SK-N-SH (cell line): Measurements from ENCODE around the gene THBD. TPM values are rescaled to one million over a fixed set of nuclear protein-coding genes. Genes with fewer than 3 reads are reported as not detected.

ENCODE experiments used
- CTCF ChIA-PET: fragments of 300-600, 350-600 bp; formaldehyde crosslinking; extraction: SDS; loops from one replicate; lab custom pipeline; 2021; lab: Yijun Ruan, JAX
- POLR2A ChIA-PET: fragments of 350-600 bp; sonication (Branson Sonifier 250); formaldehyde crosslinking; extraction: SDS; loops from one replicate; lab custom pipeline; 2020; ENCODE audit warnings: antibody characterized with exemption, inconsistent platforms; lab: Yijun Ruan, JAX
- DNase-seq: peaks from one replicate; pipeline ENCODE4 v3.0.0; 2012
- H2AFZ ChIP-seq: fragments of 200-600 bp; sonication (generic); 2 replicates; pipeline ENCODE4 v1.8.1; 2016; ENCODE audit warnings: antibody characterized with exemption, mild to moderate bottlenecking, low read depth
- H3F3A ChIP-seq: fragments of 200-600 bp; sonication (generic); replicated peaks from 2 replicates; pipeline ENCODE3; 2016; ENCODE audit warnings: antibody characterized with exemption, mild to moderate bottlenecking; ENCODE audit not compliant: insufficient read depth
- H3K27ac ChIP-seq, 2 experiments: fragments of 200-500 bp in 1 of 2; fragments of 200-600 bp in 1 of 2; sonication (Bioruptor generic) in 1 of 2; sonication (generic), shearing (Covaris generic) in 1 of 2; 2 replicates each; pipeline versions ENCODE4 v1.5.1 to v1.6.1; 2014 to 2016; ENCODE audit warnings: low read depth in 2 of 2, inconsistent platforms in 1 of 2, low read length in 1 of 2, mild to moderate bottlenecking in 1 of 2, mixed read lengths in 1 of 2
- H3K27me3 ChIP-seq: fragments of 200-600 bp; sonication (generic), shearing (Covaris generic); 2 replicates; pipeline ENCODE4 v1.6.1; 2016; ENCODE audit warnings: mixed run types; ENCODE audit not compliant: insufficient read depth
- H3K36me3 ChIP-seq, 2 experiments: fragments of 200-500 bp in 1 of 2; fragments of 200-600 bp in 1 of 2; sonication (Bioruptor generic) in 1 of 2; sonication (generic) in 1 of 2; replicated peaks in 1 of 2; 2 replicates each; pipeline versions ENCODE3 to v1.5.1; 2014 to 2016; ENCODE audit warnings: low read length in 1 of 2, mild to moderate bottlenecking in 1 of 2; ENCODE audit not compliant: insufficient read depth in 2 of 2, control insufficient read depth in 1 of 2
- H3K4me1 ChIP-seq, 2 experiments: fragments of 200-500 bp in 1 of 2; fragments of 200-600 bp in 1 of 2; sonication (Bioruptor generic) in 1 of 2; sonication (generic), shearing (Covaris generic) in 1 of 2; 2 replicates each; pipeline versions ENCODE4 v1.5.1 to v1.6.1; 2014 to 2016; ENCODE audit warnings: low read depth in 1 of 2, low read length in 1 of 2, mixed run types in 1 of 2; ENCODE audit not compliant: insufficient read depth in 2 of 2, control insufficient read depth in 1 of 2
- H3K4me2 ChIP-seq: fragments of 200-600 bp; sonication (generic), shearing (Covaris generic); 2 replicates; pipeline ENCODE4 v1.6.1; 2017; ENCODE audit warnings: mixed run types
- H3K4me3 ChIP-seq, 2 experiments: fragments of 200-500 bp in 1 of 2; fragments of 200-600 bp in 1 of 2; sonication (Bioruptor generic) in 1 of 2; sonication (generic), shearing (Covaris generic) in 1 of 2; 2 replicates each; pipeline versions ENCODE4 v1.5.1 to v1.8.1; 2014 to 2016; ENCODE audit warnings: low read depth in 2 of 2, inconsistent platforms in 1 of 2, low read length in 1 of 2, mild to moderate bottlenecking in 1 of 2, mixed read lengths in 1 of 2, moderate library complexity in 1 of 2
- H3K79me2 ChIP-seq: fragments of 200-600 bp; sonication (generic); 2 replicates; pipeline ENCODE4 v1.8.1; 2017; ENCODE audit warnings: mild to moderate bottlenecking; ENCODE audit not compliant: insufficient read depth
- H3K9ac ChIP-seq: fragments of 200-600 bp; sonication (generic); 2 replicates; pipeline ENCODE4 v1.6.1; 2017; ENCODE audit warnings: mixed run types
- H3K9me2 ChIP-seq: fragments of 200-600 bp; sonication (generic); 2 replicates; pipeline ENCODE4 v1.6.1; 2017; ENCODE audit warnings: mixed run types
- H3K9me3 ChIP-seq: fragments of 200-600 bp; sonication (generic); 2 replicates; pipeline ENCODE4 v1.6.1; 2017; ENCODE audit warnings: mixed run types, mild to moderate bottlenecking, moderate library complexity
- H4K20me1 ChIP-seq: fragments of 200-600 bp; sonication (generic); 2 replicates; pipeline ENCODE4 v1.6.1; 2017; ENCODE audit warnings: mild to moderate bottlenecking, mixed run types; ENCODE audit not compliant: insufficient read depth
- CTCF ChIP-seq: fragments of 200-600 bp; sonication (generic); IDR thresholded peaks from 2 replicates; pipeline ENCODE4 v1.6.1; 2017; ENCODE audit warnings: antibody characterized with exemption, mild to moderate bottlenecking, moderate library complexity
- ELF1 ChIP-seq: IDR thresholded peaks from 2 replicates; pipeline ENCODE4 v1.4.0; 2012
- EP300 ChIP-seq, 2 experiments: IDR thresholded peaks; 2 replicates each; pipeline versions ENCODE4 v1.4.0 to v1.6.1; 2012; ENCODE audit warnings: borderline replicate concordance in 1 of 2, low read depth in 1 of 2, low read length in 1 of 2
- EZH2phosphoT487 ChIP-seq: fragments of 200-600 bp; sonication (generic); IDR thresholded peaks from 2 replicates; pipeline ENCODE4 v1.6.1; 2017; ENCODE audit warnings: low read depth, mixed run types, mild to moderate bottlenecking, antibody characterized with exemption, moderate library complexity, borderline replicate concordance
- GABPA ChIP-seq: IDR thresholded peaks from 2 replicates; pipeline ENCODE4 v1.4.0; 2012; ENCODE audit warnings: low read depth, mild to moderate bottlenecking
- GATA2 ChIP-seq: sonication (generic); formaldehyde crosslinking; IDR thresholded peaks from 2 replicates; pipeline ENCODE4 v1.5.0; 2020; ENCODE audit warnings: mild to moderate bottlenecking, missing genetic modification reagents
- IRF3 ChIP-seq: fragments of 150-350 bp; IDR thresholded peaks from 2 replicates; pipeline ENCODE4 v1.6.1; 2016; ENCODE audit warnings: mild to moderate bottlenecking, low read depth, low read length
- MAX ChIP-seq: IDR thresholded peaks from 2 replicates; pipeline ENCODE4 v1.4.0; 2012; ENCODE audit warnings: low read depth
- RXRA ChIP-seq: IDR thresholded peaks from 2 replicates; pipeline ENCODE4 v1.4.0; 2012; ENCODE audit warnings: low read depth, mild to moderate bottlenecking, borderline replicate concordance
- SMC3 ChIP-seq: IDR thresholded peaks from 2 replicates; pipeline ENCODE4 v1.6.1; 2012; ENCODE audit warnings: low read depth, low read length, improper control_type of control experiment
- TAF1 ChIP-seq: IDR thresholded peaks from 2 replicates; pipeline ENCODE4 v1.6.1; 2012; ENCODE audit warnings: low read depth, mild to moderate bottlenecking, low read length, moderate library complexity, borderline replicate concordance
- TCF12 ChIP-seq: IDR thresholded peaks from 2 replicates; pipeline ENCODE4 v1.4.0; 2012
- USF2 ChIP-seq: fragments of 150-350 bp; IDR thresholded peaks from 2 replicates; pipeline ENCODE4 v1.6.1; 2017; ENCODE audit warnings: antibody characterized with exemption, low read length, low read depth, borderline replicate concordance
- YY1 ChIP-seq: IDR thresholded peaks from 2 replicates; pipeline ENCODE4 v1.4.0; 2012; ENCODE audit warnings: low read depth, mild to moderate bottlenecking
- polyA plus RNA-seq, 3 experiments: library from polyadenylated mRNA; depleted of rRNA; stranded (reverse); fragments of >200 nt; gene quantifications; 2 replicates each; pipeline ENCODE4 v1.2.3, GENCODE V29; 2012

Gene THBD
- polyA plus RNA-seq, 1 of the 3 experiments (the other 2 are of a cell fraction) = 0.33 TPM

DNA sequence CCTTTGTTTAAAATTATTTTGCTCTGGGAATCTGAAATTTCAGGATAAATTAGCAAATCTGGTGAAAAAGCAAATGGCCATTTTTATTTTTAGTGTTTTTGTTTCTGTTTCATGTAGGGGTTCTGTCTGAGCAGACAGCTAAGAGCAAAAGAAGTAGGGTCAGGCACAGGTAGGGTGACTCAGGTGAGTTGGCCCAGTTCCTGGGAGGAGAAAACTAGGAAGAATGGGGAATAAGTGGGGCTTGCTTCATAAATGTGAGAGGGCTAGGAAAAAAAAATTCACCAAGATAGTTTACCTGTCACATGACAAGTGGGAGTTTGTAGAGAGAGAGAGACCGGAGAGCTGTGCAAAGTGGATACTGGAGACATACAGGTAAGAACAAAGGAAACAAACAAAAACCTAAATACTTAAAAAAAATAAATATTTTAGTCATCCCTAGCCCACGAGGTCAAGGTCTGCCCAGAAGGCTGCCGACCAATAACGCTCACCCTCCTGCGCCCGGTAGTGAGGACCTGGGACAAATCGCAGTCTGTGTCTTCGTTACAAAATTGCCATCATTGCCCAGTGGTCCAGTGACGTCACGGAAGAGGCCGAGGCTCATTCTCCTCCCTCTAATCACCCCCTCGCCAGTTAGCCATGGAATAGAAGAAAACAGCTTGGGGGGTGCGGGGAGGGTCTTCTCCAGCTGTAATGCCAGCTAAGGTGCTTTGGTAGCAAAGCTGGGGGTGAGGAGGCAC, 2.3 kb downstream of the THBD start (continued):
- no peak for TF ChIP-seq IRF3

DNA sequence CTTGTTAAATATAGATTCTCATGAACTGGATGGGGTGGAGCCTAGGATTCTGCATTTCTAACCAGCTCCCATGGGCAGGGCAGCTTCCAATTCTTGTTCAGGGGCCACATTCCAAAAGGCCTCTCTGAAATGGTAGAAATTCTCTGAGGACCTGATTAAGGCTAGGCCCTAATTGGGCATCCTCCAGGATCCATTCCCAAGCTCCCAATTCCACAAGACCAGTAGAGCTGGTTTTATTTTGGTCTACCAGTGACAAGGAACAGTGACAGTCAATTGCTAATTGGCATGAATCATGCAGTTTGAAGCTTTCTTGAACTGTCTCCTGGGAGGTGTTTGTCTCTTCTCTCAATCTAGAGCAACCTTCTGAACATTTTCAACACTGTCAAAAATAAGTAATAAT, 3.0 kb downstream of the THBD start:
- H3K36me3 ChIP-seq = no peaks in the 10 kb centered on the region
- no peak overlapping the region for H3K9ac ChIP-seq
- CTCF ChIA-PET = no interaction called here
- H3F3A ChIP-seq = no peaks in the 10 kb centered on the region
- no peak overlapping the region for H2AFZ ChIP-seq
- H3K9me3 ChIP-seq = no peaks in the 10 kb centered on the region
- H4K20me1 ChIP-seq = no peaks in the 10 kb centered on the region
- H3K27ac ChIP-seq = no peak overlapping the region
- H3K4me3 ChIP-seq = no peak overlapping the region
- no peak overlapping the region for H3K4me2 ChIP-seq
- no peaks in the 10 kb centered on the region for H3K4me1 ChIP-seq
- POLR2A ChIA-PET = no interaction called here
- no peaks in the 10 kb centered on the region for H3K79me2 ChIP-seq
- peaks cover 94% of the 10 kb centered on the region for H3K27me3 ChIP-seq
- no peak for DNase-seq
- no peaks in the 10 kb centered on the region for H3K9me2 ChIP-seq
- TF ChIP-seq SMC3 (no peak), EP300 (IDR thresholded peaks at IDR 0.05; ENCODE audit: borderline replicate concordance in 1 of 2, low read depth in 1 of 2, low read length in 1 of 2) (no peak), TAF1 (no peak), TCF12 (no peak), IRF3 (no peak), GATA2 (CRISPR knock-in tag) (no peak), USF2 (no peak), MAX (no peak), RXRA (no peak), CTCF (no peak), YY1 (no peak), ELF1 (no peak), GABPA (no peak), EZH2phosphoT487 (no peak)
